ENCODE results near the gene SRPK2. TPM values are rescaled to one million over a fixed set of nuclear protein-coding genes. Genes with fewer than 3 reads are reported as not detected.
A peak's percentile ranks its signal among the peaks of the same experiment; 100 is the strongest.

SRPK2 gene
- total RNA-seq (2016; rRNA removed; fragmentation: Illumina TruSeq; extraction: Trizol) = 22.3 and 31.5 TPM in 2 replicates
- total RNA-seq (2016; cell fraction: cytosol; rRNA removed; fragmentation: Illumina TruSeq; extraction: Trizol; ENCODE audit: low read depth) = 9.1 and 9.5 TPM in 2 replicates
- 21.0 and 28.4 TPM in 2 replicates for total RNA-seq (2016; cell fraction: insoluble cytoplasmic fraction; rRNA removed; fragmentation: Illumina TruSeq; extraction: Trizol)
- 12.6 and 15.9 TPM in 2 replicates for total RNA-seq (2016; cell fraction: membrane; rRNA removed; fragmentation: Illumina TruSeq; extraction: Trizol)
- total RNA-seq (2016; cell fraction: nucleus; rRNA removed; fragmentation: Illumina TruSeq; extraction: Trizol) = 26.1 and 28.5 TPM in 2 replicates
- 9.5 and 10.1 TPM in 2 replicates for polyA plus RNA-seq (2011; rRNA removed)
- polyA plus RNA-seq (2011; cell fraction: cytosol; rRNA removed) = 4.8 and 6.4 TPM in 2 replicates
- polyA plus RNA-seq (2011; cell fraction: nucleus; rRNA removed) = 7.4 and 10.5 TPM in 2 replicates
- polyA plus RNA-seq (2012) = 18.8 and 19.8 TPM in 2 replicates
- 2.7 and 3.3 TPM in 2 replicates for polyA plus RNA-seq (2016; cell fraction: cytosol; fragmentation: Illumina TruSeq; extraction: Trizol; ENCODE audit: low read depth)
- 29.0 and 30.2 TPM in 2 replicates for polyA plus RNA-seq (2016; cell fraction: insoluble cytoplasmic fraction; fragmentation: Illumina TruSeq; extraction: Trizol; ENCODE audit: low read depth)
- 7.4 and 8.2 TPM in 2 replicates for polyA plus RNA-seq (2016; cell fraction: membrane; fragmentation: Illumina TruSeq; extraction: Trizol; ENCODE audit: low read depth)
- polyA plus RNA-seq (2016; cell fraction: nucleus; fragmentation: Illumina TruSeq; extraction: Trizol; ENCODE audit: insufficient read depth, low read depth) = 24.8 and 26.1 TPM in 2 replicates
- polyA minus RNA-seq (2011; rRNA and poly(A)+ RNA removed; ENCODE audit: low replicate concordance) = 6.8 and 12.0 TPM in 2 replicates
- 10.2 and 13.7 TPM in 2 replicates for polyA minus RNA-seq (2011; cell fraction: cytosol; rRNA and poly(A)+ RNA removed)
- 32.6 and 37.0 TPM in 2 replicates for polyA minus RNA-seq (2011; cell fraction: nucleus; rRNA and poly(A)+ RNA removed)
- Bru-seq, nascent RNA = percentile 74 among the genes with signal in this experiment
- BruChase-seq, experiment 1, labeled RNA remaining after a 6-hour chase = percentile 73 among the genes with signal in this experiment
- percentile 75 among the genes with signal in this experiment for BruChase-seq, experiment 2, labeled RNA remaining after a 2-hour chase
- long read RNA-seq, experiment 1, partial matches to known transcripts = 21 of 30 reads
- long read RNA-seq, experiment 1, other reads (novel, unspliced or antisense) = 7 of 30 reads
- long read RNA-seq, experiment 2, partial matches to known transcripts = 1 of 32 reads
- long read RNA-seq, experiment 2, other reads (novel, unspliced or antisense) = 31 of 32 reads

DNA sequence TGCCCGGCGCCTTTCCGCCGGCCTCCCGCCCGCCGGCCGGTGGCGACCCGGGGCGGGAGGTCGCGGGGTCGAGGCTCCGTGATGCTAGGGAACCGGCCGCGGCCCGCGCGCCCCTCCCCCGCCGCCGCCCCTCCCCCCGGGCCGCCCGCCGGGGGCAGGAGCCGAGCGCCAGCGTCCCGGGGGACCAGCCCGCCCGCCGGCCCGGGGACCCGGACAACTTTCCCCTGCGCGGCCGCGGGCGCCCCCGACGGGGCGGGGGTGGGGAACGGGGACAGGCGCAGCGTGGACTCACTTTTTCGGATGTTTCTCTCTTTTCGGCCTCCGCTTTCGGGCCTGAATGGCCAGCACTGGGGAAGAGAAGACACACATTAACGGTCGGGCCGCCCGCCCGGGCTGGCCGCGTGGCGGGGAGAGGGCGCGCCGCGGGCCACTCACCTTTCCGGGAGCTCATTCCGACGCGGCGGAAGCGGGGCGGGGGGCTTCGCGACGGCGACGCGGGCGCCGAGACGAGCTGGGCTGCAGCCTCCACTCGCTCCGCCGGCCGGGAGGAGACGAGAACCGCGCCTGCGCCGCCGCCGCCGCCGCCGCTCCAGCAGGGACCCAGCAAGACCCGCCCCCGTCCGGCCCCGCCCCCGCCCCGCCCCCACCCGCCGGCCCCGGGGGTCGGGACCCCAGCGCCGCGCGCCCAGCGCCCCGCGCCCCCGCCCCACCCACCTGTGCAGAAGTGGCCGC lies at the start of gene SRPK2:
Gene SRPK2 (minus strand): TSS at position 566 of the 732 bp plus-strand sequence.
- CTCF ChIA-PET (ENCODE audit: low intra/inter-chr PET ratio, low total read pairs) = no interaction called here
- H3K27me3 ChIP-seq (ENCODE audit: control insufficient read depth in 1 of 2, insufficient read depth in 2 of 2, low read length in 2 of 2) = peaks cover 0 to 5% of the 10 kb centered on the region in 2 experiments; a peak in 1 of 5 replicates
- peak within 1 kb of the TSS; percentile 72 to 97 (median 86) for H3K4me3 ChIP-seq (replicated peaks in 1 of 3; ENCODE audit: insufficient read depth in 1 of 3, low read depth in 2 of 3, low read length in 3 of 3)
- no TSS peak for BruUV-seq (replicated peaks)
- H3K4me2 ChIP-seq (ENCODE audit: low read depth, low read length) = peak within 1 kb of the TSS; percentile 97
- peak; percentile 51 for DNase-seq (ENCODE audit: low spot score)
- whole genome bisulfite sequencing (ENCODE audit: low lambda C conversion rate) = no CpG with 5 or more reads among the region's 113 CpGs
- ATAC-seq = peak; percentile 77
- H3K9me3 ChIP-seq (ENCODE audit: low read length) = no peaks in the 10 kb centered on the region
- H3K79me2 ChIP-seq (ENCODE audit: insufficient read depth, low read length) = peaks cover 31% of the 10 kb centered on the region
- no peak for FAIRE-seq
- peak within 1 kb of the TSS; percentile 80 for H2AFZ ChIP-seq (ENCODE audit: low read length)
- H3K9ac ChIP-seq (ENCODE audit: insufficient read depth, low read depth, low read length) = peak within 1 kb of the TSS; percentile 82
- POLR2A ChIA-PET = interaction anchor here (0.7 to 1.0 kb wide), 3 partner anchors 13 to 375 kb away, joined by 3 to 5 read pairs (median 3); partner anchors contain the start of gene KMT2E
- H3K27ac ChIP-seq (ENCODE audit: extremely low read length, insufficient read depth, low read length) = peak within 1 kb of the TSS; percentile 82
- in situ Hi-C loops (cut with HindIII; ENCODE audit: extremely low pct_ligation_motif_present, low pct_unique_long_range_greater_than_20kb) (no loop called here), intact Hi-C loops (cut with micrococcal nuclease; ENCODE audit: unreplicated experiment) (no loop called here)
- no peaks in the 10 kb centered on the region for H3K36me3 ChIP-seq (replicated peaks in 1 of 2; ENCODE audit: control insufficient read depth in 1 of 2, insufficient read depth in 2 of 2, low read length in 2 of 2)
- peaks cover 26% of the 10 kb centered on the region for H3K4me1 ChIP-seq (ENCODE audit: insufficient read depth, low read length)
- 0 out of 2 replicates have a peak, but pooled peaks cover 5% of the 10 kb centered on the region for H4K20me1 ChIP-seq (ENCODE audit: insufficient read depth, low read length)
- TF ChIP-seq, protein P1, sequence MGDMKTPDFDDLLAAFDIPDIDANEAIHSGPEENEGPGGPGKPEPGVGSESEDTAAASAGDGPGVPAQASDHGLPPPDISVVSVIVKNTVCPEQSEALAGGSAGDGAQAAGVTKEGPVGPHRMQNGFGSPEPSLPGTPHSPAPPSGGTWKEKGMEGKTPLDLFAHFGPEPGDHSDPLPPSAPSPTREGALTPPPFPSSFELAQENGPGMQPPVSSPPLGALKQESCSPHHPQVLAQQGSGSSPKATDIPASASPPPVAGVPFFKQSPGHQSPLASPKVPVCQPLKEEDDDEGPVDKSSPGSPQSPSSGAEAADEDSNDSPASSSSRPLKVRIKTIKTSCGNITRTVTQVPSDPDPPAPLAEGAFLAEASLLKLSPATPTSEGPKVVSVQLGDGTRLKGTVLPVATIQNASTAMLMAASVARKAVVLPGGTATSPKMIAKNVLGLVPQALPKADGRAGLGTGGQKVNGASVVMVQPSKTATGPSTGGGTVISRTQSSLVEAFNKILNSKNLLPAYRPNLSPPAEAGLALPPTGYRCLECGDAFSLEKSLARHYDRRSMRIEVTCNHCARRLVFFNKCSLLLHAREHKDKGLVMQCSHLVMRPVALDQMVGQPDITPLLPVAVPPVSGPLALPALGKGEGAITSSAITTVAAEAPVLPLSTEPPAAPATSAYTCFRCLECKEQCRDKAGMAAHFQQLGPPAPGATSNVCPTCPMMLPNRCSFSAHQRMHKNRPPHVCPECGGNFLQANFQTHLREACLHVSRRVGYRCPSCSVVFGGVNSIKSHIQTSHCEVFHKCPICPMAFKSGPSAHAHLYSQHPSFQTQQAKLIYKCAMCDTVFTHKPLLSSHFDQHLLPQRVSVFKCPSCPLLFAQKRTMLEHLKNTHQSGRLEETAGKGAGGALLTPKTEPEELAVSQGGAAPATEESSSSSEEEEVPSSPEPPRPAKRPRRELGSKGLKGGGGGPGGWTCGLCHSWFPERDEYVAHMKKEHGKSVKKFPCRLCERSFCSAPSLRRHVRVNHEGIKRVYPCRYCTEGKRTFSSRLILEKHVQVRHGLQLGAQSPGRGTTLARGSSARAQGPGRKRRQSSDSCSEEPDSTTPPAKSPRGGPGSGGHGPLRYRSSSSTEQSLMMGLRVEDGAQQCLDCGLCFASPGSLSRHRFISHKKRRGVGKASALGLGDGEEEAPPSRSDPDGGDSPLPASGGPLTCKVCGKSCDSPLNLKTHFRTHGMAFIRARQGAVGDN (CRISPR knock-in tag; IDR thresholded peaks at IDR 0.05) = peak; percentile 56
- TF ChIP-seq ZNF768 (CRISPR knock-in tag; IDR thresholded peaks at IDR 0.05) = 0 out of 2 replicates have a peak, but pooled peaks have one; percentile 24
- peak; percentile 45; the same call in 1 of the 2 replicates for TF ChIP-seq ZNF343 (CRISPR knock-in tag; IDR thresholded peaks at IDR 0.05)
- 0 out of 2 replicates have a peak, but pooled peaks have one; percentile 23 for TF ChIP-seq ATF7-NPFF (CRISPR knock-in tag; IDR thresholded peaks at IDR 0.05; ENCODE audit: low read depth)
- TF ChIP-seq POLR2AphosphoS5 (IDR thresholded peaks at IDR 0.05; ENCODE audit: low read depth, low read length) = 0 out of 2 replicates have a peak, but pooled peaks have one; percentile 29
- TF ChIP-seq ZSCAN21 (CRISPR knock-in tag; IDR thresholded peaks at IDR 0.05; ENCODE audit: borderline replicate concordance) = 0 out of 2 replicates have a peak, but pooled peaks have one; percentile 66
- TF ChIP-seq, protein P2, sequence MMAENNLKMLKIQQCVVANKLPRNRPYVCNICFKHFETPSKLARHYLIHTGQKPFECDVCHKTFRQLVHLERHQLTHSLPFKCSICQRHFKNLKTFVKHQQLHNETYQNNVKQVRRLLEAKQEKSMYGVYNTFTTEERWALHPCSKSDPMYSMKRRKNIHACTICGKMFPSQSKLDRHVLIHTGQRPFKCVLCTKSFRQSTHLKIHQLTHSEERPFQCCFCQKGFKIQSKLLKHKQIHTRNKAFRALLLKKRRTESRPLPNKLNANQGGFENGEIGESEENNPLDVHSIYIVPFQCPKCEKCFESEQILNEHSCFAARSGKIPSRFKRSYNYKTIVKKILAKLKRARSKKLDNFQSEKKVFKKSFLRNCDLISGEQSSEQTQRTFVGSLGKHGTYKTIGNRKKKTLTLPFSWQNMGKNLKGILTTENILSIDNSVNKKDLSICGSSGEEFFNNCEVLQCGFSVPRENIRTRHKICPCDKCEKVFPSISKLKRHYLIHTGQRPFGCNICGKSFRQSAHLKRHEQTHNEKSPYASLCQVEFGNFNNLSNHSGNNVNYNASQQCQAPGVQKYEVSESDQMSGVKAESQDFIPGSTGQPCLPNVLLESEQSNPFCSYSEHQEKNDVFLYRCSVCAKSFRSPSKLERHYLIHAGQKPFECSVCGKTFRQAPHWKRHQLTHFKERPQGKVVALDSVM (CRISPR knock-in tag; IDR thresholded peaks at IDR 0.05) = peak; percentile 84; the same call in 1 of the 2 replicates
- TF ChIP-seq, protein P3, sequence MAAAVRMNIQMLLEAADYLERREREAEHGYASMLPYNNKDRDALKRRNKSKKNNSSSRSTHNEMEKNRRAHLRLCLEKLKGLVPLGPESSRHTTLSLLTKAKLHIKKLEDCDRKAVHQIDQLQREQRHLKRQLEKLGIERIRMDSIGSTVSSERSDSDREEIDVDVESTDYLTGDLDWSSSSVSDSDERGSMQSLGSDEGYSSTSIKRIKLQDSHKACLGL (CRISPR knock-in tag; IDR thresholded peaks at IDR 0.05) = 0 out of 2 replicates have a peak, but pooled peaks have one; percentile 42
- peak; percentile 41; the same call in 1 of the 2 replicates for TF ChIP-seq TAF1 (CRISPR knock-in tag; IDR thresholded peaks at IDR 0.05)
- TF ChIP-seq ZFY (CRISPR knock-in tag; IDR thresholded peaks at IDR 0.05) = peak; percentile 87

Measured in HepG2 (cell line).